RPMI7951 (cell line): ENCODE data around the gene WDR7. TPM values are rescaled to one million over a fixed set of nuclear protein-coding genes. Genes with fewer than 3 reads are reported as not detected.

ENCODE experiments used
- DNase-seq: peaks from one replicate; pipeline ENCODE4 v3.0.0-alpha.2; 2012; ENCODE audit warnings: low read depth
- total RNA-seq: library from RNA; depleted of rRNA; stranded (reverse); fragments of >200 nt; shearing (Covaris generic); gene quantifications from 2 replicates; pipeline ENCODE4 v1.2.3, GENCODE V29; 2014

Gene WDR7
- total RNA-seq, 1 experiment from 2014 or later = 7.0 TPM

DNA sequence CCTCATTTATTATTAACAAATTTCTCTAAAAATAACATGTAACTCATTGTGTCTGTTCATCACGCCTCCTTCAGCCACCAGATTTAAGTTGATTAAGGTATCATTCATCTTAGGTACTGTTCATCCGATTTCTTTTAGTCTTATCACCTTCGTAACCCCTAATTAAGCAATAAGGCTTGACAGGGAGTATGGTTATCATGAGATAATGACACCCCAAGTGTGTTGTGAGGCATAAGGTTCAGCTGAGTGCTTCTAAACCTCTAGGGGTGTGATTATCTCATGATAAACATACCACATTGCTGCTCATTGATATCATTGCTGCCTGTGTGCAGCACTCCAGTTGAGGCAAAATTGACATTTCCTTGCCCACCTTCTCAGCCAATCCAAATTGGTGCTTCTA is 336.9 kb downstream of the WDR7 start:
- no peak for DNase-seq

DNA sequence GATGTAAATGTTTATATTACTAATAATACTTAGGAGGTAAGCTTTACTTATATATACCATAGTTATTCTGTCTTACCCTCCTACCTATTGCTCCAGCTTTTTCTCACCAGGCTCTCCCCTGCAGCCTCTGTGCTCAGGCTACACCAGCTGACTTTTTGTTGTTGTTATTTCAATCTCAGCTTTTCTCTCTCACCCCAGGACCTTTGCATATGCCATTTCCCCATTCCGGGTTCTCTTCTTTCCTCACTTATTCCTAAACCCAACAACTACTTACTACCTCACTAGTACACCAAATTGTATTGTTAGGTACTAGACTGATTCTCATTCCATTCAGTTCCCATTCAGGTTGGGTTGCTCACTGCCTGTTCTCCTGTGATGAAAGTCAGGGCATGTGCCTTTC is 339.5 kb downstream of the WDR7 start:
- DNase-seq = no peak

DNA sequence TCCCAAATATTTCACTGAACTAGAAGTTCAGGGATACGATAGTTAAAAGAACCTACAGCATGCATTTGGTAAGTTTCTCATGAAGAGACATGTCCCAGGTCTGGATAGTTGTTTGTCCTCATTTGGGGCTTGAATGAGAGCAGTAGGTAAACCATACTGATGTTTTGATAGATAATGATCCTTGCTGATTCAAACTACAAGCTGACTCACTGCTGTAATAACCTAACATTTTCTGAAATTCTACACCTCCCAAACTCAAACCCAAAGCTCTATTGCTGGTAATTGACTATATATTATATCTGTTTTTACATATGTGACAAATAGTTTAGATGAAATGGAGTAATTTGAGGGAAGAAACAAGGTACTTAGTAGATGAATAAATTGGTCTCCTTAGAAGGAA is 341.6 kb downstream of the WDR7 start:
- DNase-seq = no peak

DNA sequence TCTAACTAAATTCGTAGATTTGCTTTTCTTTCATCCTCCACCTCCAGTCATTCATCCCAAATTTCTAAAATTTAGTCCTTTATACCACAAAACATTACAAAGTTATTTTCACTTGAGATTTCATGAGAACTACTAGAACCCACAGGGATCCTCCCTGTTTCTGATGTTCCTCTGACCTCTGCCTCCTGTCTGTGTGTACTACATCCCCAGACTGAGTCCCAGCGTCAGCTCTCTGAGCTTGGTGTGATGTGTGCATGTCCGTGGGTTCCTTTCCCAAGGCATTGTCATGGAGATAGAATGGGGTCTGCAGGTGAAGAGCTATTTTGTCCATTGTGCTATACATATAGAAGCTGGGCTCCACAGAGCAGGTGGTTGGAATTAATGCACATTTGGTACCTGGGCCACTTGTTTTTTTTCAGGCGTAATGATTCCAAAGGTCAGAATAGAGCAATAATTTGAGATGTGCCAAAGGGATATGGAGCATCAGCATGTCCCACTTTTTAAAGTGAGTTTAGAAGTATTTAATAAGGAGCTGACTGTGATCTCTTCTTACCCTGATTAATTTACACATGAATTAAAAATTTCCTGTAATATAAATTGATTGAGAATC is 344.5 kb downstream of the WDR7 start:
- no peak for DNase-seq

DNA sequence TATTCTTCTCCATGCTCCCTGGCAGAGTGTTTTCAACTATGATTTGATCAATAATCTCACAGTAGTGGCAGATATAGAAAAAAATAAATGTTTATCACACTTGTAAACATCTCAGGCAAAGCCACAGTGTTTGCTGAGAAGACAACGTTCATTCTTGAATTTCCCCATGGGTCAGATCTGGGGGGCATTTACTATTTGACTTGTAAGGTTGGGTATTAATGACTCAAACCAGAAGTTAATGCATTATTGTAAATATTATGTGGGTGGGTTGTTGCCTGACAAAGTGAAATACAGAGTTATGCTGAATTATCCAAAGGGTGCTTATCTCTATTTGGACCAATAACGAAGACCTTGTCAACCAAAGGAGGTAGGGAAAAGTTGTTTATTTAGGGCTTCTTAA is 346.0 kb downstream of the WDR7 start:
- DNase-seq = no peak

DNA sequence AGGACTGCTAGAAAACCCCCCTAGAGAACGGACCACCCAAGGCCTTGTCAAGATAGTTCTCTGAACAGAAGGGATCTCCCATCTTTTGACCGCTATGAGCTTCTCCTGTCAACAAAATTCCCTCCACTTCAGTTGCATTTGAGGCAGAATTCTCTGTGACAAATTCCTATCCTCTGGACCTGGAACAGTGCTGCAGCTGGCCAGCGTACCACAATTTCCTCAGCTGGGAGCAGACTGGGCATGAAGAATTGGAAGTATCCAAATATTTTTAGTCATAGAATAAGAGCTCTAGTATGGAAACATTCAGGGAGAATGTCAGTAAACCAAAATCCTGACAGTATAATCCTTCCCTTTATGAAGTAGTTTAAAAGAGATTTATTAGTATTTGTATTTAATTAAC is 348.7 kb downstream of the WDR7 start:
- DNase-seq = no peak

DNA sequence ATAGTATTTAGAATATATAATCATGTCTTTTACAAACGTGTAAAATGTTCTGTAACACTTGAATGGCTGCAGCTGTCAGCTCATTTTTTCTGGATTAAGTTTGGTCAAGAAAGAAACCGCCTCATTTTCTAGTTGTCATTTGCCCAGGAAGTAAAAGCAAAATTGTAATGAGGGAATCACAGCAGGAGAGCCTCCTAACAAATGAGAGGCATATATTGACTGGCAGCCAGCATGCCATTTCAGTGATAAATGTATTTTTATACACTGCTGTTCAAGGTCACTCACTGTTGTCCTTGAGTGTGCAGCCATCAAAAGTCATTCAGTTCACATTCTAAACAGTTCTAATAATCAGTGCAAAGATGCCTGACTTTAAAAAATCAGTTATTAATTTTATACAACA is 351.5 kb downstream of the WDR7 start:
- no peak for DNase-seq

DNA sequence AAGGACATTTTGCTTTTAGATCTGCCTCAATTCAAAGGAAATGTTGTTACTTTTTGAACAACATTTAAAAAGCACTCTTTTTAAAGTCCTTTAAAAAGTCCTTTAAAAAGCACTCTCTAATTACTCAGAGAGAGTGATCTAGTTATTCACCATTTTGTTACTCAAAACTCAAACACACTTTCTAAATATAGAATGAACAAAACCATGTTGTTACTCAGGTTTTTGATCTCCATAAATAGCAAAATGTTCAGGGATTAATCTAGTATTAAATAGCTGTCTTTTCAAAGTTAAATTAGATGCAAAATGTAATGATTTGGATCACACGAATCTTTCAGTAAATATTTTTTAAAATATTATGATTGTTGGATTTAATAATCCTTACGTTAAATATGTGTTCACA is 352.2 kb downstream of the WDR7 start:
- DNase-seq = no peak

DNA sequence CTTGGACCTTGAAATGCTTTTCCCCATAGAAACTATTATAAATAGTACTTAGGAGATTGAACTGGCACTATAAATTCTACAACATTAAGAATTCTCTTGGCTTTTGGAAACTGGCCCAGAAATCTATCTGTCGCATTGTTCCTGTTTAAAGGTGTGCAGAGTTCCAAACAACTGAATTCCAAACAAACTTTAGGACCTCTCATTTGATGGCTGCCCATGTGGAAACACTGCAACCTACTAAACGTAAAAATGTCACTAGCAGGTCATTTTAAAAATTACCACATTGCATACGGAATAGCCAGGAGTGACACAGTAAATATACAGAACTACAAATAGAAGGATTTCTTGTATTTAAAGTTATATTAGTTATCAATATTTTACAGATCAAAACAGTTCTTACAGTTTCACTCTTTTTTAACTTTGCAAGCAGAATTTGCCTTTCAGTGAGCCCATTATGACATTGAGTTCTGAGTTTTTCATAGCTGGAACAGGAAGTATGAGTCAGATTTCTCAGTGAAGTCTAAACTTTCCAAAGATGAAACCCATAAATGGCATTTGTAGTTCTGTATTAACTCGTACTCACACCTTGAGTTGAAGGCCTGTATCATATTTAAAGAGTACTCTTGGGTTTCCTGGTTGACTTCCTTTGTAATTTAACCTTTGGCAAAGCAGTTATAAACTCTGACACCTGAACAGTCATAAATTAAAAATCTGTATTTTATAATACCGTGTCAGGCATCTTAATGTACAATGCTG is 353.4 kb downstream of the WDR7 start:
- DNase-seq = peak; percentile 53

DNA sequence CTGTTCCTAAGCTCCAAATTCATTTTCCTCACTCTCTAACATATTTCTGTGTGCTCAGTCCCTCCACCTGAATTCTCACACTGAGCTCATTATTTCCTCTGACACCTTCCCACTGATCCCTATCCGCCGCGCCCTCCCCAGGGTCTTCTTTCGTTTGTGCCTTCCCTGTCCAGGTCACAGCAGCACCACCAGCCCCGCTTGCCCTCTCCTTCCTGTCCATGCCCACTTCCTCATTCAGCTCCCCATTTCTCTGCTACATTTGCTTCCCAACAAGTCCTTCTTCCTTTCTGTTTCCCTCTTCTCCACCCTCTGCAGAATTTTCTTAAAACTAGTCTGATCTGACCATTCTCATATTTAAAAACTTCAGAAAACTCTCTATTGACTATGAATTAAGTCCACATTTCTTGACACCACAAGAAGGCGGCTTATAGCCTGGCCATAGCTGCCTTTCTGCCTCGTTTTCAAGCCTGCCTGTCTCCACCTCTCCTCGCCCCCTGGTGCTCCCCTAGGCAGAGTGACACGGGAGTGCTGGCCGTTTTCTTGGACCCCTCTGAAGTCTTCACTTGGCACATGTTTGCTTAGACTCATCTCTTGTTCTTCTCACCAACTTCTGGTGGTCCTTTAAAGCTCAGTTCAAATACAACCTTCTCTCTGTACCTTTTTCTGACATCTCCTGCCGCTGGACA is 357.0 kb downstream of the WDR7 start:
- no peak for DNase-seq

DNA sequence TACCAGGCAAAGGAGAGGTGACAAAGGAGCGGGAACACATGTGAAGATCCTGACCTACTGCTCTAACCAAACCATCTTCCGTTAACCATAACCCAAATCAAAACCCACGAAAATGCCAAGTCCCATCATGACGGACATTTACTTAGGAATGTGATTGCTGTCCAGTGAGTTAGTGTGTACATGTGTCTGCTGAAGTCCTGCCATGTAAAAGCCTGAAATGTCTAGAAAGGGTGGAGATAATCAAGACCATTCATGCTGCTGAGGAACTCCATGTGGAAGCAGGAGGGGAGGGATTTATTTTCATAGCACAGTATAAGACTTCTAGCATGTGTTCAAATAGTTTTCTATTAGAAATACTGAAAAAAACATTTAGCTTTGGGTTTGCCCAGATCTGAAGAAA is 358.7 kb downstream of the WDR7 start:
- no peak for DNase-seq

DNA sequence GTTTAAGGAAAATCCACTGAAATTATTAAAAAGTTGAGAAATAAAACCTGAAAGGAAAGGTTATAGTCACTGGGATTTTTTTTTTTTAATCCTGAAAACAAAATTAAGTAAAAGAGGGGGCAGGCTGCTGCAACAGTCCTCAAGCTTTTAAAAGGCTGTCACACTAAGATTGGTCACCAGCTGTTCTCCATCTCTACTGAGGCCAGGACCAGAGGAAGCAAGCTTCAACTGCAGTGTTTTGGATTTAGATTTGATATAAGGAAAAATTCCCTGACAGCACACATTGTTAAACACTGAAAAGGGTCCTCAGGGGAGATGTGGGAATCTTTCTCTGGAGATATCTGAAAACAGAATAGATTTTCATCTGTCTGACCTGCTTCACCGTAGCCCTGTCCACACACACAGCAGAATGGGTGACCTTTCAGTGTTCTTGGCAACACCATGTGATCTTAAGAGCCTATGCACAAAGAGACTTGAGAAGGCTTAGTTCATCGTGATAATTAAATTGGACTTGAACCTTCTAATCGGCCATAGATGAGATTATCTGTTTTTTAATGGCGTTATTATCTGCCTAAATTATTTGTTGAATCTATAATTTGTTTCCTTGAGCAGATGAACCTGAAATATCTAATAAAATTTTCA is 363.7 kb downstream of the WDR7 start:
- DNase-seq = no peak

DNA sequence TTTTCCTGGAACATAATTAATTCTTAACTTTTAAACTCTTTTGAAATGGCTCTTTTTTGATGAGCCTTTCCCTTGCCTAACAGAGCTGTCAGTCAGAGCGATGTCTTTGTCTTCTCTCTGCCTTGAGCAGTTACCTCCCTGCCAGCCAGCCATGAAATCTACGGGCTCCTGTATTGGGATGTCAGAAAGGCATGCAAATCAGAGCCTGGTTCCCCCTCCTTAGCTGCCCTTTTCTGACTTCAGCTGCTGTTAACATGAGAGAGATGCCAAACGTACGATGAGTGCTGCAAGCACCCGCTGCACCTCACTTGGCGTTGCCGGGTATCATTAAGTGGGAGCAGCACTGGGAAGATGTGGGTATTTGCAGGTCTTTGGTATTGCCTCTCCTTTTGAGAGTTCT is 364.3 kb downstream of the WDR7 start:
- no peak for DNase-seq

DNA sequence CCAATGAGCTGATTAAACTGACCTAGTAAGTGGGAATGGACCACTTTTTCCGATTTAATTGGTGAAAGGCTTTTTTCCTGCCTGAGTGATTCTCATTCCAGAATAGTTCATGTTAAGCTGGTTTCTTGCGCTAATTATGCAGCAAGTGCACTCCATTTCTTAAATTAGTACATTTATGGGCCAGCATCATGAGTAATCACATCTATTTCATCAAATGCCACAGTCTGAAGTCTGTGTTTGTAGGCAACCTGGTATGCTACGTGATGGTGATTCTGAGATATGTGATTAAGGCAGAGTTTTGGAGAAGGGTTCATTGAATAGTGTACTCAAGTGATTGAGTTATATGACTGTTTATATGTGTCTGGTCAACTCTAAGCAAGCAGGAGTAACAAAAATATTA is 367.7 kb downstream of the WDR7 start:
- DNase-seq = no peak

DNA sequence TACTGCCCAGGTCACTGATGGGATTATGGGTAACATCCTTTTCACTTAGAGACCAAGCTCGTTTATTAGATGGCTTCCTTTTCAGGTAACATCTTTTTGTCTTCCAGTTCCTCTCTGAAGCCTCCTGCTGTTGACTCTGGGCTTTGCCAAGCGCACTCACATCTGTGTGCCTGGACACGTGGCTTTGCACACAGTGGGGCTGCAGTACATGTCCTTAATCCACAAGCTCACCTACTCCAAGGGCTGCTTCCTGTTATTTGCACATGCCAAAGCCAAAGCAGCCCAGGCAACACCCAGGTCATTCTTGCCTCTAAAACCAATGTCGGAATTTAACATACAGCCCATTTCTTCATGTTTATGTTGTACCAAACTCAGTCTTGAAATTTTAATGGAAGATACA is 371.6 kb downstream of the WDR7 start:
- DNase-seq = no peak

DNA sequence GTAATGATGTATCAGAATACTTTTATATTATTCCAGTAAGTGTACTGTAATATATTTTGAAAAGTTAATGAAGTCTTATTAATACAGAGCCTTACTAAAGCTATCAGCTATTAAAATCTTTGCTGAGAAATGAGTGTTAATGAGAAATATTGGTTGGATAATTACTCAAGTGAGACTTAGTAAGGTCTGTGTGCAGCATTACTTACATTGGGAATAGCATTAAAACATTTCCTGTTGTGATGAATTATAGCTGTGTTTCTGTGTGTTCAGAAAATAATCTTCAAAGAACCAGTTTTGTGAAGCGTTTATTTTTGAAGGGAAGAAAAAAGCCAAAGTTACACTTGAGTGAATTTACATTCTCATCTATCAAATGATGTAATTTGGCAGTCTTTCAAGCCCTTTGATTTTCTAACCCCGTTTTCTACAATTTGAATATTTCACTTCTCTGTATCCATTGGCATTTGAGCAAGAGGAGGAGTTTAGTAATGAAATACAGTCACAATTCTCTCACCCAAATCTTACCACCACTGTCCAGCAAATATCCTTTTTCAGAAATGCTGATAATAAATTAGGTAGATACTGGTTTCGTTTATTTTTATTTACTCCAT is 372.2 kb downstream of the WDR7 start:
- no peak for DNase-seq

DNA sequence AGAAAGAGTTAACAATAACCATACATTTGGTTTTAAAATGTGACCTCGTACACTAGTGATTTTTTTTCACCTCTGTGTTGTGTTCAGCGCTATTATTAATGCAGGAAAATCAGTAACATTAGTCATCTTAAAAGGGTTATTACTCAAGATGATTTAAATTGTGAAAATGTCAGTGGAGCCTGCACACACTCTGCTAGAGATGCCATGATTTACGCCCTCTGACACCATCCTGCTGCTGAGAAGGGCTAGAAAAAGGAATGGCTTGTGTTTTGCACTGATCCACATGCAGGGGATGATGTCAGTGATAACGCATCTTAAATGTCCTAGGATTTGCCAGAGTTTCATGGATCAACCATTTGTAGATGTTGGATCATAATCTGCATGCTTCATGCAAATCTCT is 374.4 kb downstream of the WDR7 start:
- DNase-seq = no peak

DNA sequence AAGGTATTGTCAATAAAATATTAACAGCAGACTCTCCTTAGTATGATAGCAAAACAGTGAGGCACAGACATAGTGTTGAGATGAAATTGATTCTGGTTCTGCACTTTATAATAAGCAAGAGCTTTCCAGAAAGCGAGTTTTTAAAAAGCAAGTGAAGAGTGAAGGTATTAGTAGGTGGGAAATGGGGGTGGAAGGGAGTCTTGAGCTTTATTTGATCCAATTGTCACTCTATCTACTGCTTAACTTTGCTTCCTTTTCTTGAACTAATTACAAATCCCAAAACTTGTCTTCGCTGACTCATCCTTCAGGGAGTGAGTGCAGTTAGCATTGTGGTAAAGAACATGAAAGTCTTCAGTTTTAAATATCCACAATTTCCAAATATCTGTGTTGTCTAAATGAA is 375.2 kb downstream of the WDR7 start:
- DNase-seq = no peak

DNA sequence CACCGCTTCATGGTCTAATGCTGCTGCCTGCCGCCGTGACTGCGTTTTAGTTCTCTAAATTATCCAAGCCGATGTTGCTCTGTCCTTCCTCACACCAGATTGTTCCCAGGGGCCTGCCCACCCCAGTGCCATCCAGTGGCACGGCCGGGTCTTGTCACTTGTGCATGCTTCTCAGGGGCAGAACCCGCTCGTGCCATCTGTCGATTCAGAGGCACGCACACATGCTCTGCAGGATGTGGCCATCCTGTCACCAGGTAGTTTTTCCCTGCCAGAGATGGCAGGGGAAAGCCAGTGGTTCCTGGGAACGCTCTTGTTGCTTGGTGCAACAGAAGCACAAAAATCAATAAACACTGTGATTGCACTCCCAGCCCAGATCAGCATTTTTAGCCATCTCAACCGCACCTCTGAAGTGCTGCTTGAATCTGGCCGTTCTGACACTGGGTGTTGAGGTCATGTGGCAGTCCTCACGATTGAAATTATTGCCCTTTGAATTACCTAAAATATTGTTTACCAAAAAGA is 376.1 kb downstream of the WDR7 start:
- DNase-seq = no peak

DNA sequence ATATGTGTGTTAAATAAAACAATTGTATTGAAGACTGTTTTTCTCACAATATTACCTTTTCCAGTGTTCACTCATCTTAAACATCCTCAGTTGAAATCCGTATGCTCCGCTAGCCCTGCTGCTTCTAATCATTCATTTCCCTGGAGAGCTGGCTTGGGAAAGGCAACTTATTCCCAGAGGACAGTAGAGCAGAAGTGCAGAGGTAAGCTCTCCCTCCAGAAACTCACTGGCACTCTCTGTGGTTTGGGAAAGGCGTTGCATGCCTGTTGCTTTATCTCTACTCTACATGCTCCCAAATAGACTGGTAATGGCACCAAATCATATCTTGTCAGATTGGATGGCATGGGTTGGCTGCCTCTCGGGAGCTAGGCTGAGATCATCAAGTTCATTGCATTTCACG is 378.6 kb downstream of the WDR7 start:
- DNase-seq = peak; percentile 8

DNA sequence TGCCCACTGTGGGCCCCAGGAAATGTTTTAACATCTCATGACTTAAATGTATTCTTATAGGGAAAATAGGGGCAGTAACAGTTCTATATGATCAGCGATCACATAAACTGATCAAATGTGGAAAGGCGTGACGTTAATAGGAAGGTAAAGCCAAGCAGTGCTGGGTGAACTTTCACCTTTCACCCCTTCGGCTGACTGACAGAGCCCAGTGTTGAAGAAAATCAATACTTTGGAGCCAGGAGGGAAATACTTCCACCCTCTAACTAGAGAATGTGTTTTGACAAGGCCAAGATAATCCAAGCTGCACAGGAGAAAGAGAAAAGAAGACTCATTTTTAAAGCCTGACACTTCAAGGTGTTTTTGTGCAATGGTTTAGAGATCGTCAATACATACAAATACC is 379.3 kb downstream of the WDR7 start:
- DNase-seq = no peak

DNA sequence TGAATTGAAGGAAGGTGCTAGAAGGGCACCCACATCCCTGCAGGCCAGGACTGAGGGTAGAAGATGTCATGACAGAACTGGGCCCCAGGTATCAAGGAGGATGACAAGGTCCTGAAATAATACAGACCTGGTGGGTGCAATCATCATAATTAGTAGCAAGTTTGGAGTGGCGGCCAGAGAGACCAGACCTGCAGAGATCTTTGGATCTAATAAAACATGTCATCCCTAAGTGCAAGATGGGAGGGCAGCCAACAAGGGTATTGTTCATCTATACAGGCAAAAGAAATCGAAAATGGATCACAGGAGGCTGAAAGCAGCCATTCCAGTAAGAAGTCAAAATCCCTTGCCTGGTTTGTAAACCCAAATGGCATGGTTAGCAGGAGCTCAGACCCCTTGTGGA is 384.4 kb downstream of the WDR7 start:
- no peak for DNase-seq
